Measurements from ENCODE around the gene IL19.

DNA sequence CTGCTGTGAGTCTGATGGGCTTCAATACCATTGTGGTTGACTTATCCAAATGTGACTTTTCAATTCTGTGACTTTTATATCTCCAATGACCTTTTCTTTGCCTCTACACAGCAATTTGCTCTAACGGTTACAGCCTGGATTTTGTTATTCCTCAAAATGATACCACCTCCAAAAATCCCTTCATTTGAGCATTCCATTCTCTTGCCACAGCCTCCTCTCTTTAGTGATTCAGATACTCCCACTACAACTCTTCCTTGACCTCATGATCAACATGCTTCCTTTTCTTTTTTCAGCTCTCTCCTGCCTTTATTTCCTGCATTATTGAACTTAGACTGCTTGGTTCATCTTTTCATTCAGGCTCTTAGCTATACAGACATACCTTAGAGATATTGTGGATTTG is 16.6 kb upstream of the IL19 start:
- TF ChIP-seq, protein P1, sequence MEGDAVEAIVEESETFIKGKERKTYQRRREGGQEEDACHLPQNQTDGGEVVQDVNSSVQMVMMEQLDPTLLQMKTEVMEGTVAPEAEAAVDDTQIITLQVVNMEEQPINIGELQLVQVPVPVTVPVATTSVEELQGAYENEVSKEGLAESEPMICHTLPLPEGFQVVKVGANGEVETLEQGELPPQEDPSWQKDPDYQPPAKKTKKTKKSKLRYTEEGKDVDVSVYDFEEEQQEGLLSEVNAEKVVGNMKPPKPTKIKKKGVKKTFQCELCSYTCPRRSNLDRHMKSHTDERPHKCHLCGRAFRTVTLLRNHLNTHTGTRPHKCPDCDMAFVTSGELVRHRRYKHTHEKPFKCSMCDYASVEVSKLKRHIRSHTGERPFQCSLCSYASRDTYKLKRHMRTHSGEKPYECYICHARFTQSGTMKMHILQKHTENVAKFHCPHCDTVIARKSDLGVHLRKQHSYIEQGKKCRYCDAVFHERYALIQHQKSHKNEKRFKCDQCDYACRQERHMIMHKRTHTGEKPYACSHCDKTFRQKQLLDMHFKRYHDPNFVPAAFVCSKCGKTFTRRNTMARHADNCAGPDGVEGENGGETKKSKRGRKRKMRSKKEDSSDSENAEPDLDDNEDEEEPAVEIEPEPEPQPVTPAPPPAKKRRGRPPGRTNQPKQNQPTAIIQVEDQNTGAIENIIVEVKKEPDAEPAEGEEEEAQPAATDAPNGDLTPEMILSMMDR (IDR thresholded peaks at IDR 0.05), result no peak
- TF ChIP-seq POLR2A (IDR thresholded peaks at IDR 0.05), result no peak
